Omental fat pad (tissue), 4 donors: ENCODE results near the gene OSM. TPM values are rescaled to one million over a fixed set of nuclear protein-coding genes. Genes with fewer than 3 reads are reported as not detected.

ENCODE experiments used
- ATAC-seq: fragments of 150-250 bp; one replicate; pipeline ENCODE4 v1.9.1; 2016; ENCODE audit warnings: mild to moderate bottlenecking, moderate library complexity; ENCODE audit not compliant: low FRiP score
- DNase-seq: peaks from one replicate; pipeline ENCODE4 v3.0.0-alpha.2; 2019; ENCODE audit warnings: low spot score
- CTCF ChIP-seq, 3 donors: fragments of 450-650 bp; IDR thresholded peaks; one replicate each; pipeline ENCODE4 v1.5.1; 2016 to 2017; ENCODE audit warnings: antibody characterized with exemption in 3 of 3, mild to moderate bottlenecking in 3 of 3, moderate library complexity in 2 of 3
- total RNA-seq, 4 donors: library from RNA; depleted of rRNA; stranded (reverse); fragments of >200 nt; gene quantifications; one replicate each; pipeline ENCODE4 v1.1.0, GENCODE V29; 2016

The OSM gene
- total RNA-seq, 4 donors from 2014 or later: 7.1 to 17.8 (median 8.6) TPM

GRCh38 chr22:30292069-30292970 lies 25.7 kb upstream of the OSM start:
- DNase-seq (no peak), ATAC-seq (no peak)
- TF ChIP-seq CTCF (IDR thresholded peaks at IDR 0.05): no peak

- no peak for TF ChIP-seq CTCF (IDR thresholded peaks at IDR 0.05)
- ATAC-seq: peak; percentile 2
- DNase-seq: no peak
Observed at GRCh38 chr22:30291058-30291892, 24.6 kb upstream of the OSM start.

- no peak for TF ChIP-seq CTCF (IDR thresholded peaks at IDR 0.05)
- DNase-seq (no peak), ATAC-seq (no peak)
Observed at GRCh38 chr22:30290342-30291057, 23.8 kb upstream of the OSM start.

GRCh38 chr22:30289980-30290313 lies 23.3 kb upstream of the OSM start:
- ATAC-seq: no peak
- TF ChIP-seq CTCF (IDR thresholded peaks at IDR 0.05): no peak
- DNase-seq: no peak

- DNase-seq (peak; percentile 85), ATAC-seq (peak; percentile 91)
Observed at GRCh38 chr22:30289141-30289979, 22.7 kb upstream of the OSM start, which contains the start of gene CASTOR1. Gene CASTOR1, minus strand, starts transcription at chr22:30289505. Its CDS starts 8 bp downstream, at chr22:30289497.

More at GRCh38 chr22:30289141-30289979, 22.7 kb upstream of the OSM start, which contains the start of gene CASTOR1:
- no peak for TF ChIP-seq CTCF (IDR thresholded peaks at IDR 0.05)
